ENCODE results near the gene ETF1.

ETF1 gene

DNA sequence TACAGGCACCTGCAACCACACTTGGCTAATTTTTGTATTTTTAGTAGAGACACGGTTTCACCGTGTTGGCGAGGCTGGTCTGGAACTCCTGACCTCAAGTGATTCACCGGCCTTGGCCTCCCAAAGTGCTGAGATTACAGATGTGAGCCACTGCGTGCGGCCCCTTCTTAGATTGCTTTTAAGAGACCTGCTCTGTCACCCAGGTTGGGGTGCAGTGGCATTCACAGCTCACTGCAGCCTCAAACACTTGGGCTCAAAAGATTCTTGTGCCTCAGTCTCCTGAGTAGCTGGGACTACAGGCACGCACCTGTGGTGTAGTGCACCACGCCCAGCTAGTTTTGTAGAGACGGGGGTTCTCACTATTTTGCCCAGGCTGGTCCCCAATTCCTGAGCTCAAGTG is 21.2 kb upstream of the ETF1 start:
- no peak overlapping the region for H3K27ac ChIP-seq (ENCODE audit: poor library complexity, severe bottlenecking)
- H3K4me1 ChIP-seq (ENCODE audit: insufficient read depth, poor library complexity, severe bottlenecking): no peaks in the 10 kb centered on the region
- no peak for ATAC-seq (ENCODE audit: low read depth)
- no peak overlapping the region for H3K4me3 ChIP-seq (ENCODE audit: severe bottlenecking)
- peaks cover 100% of the 10 kb centered on the region for H3K36me3 ChIP-seq (ENCODE audit: low read depth)
- H3K27me3 ChIP-seq (ENCODE audit: insufficient read depth, poor library complexity, severe bottlenecking): no peaks in the 10 kb centered on the region
- no peak for DNase-seq (ENCODE audit: low spot score)
- TF ChIP-seq CTCF (IDR thresholded peaks at IDR 0.05; ENCODE audit: poor library complexity, severe bottlenecking): no peak
- no peaks in the 10 kb centered on the region for H3K9me3 ChIP-seq (ENCODE audit: severe bottlenecking)

- no peak overlapping the region for H3K27ac ChIP-seq (ENCODE audit: poor library complexity, severe bottlenecking)
Measured at GRCh38 chr5:138563340-138564118, 20.5 kb upstream of the ETF1 start.

DNA sequence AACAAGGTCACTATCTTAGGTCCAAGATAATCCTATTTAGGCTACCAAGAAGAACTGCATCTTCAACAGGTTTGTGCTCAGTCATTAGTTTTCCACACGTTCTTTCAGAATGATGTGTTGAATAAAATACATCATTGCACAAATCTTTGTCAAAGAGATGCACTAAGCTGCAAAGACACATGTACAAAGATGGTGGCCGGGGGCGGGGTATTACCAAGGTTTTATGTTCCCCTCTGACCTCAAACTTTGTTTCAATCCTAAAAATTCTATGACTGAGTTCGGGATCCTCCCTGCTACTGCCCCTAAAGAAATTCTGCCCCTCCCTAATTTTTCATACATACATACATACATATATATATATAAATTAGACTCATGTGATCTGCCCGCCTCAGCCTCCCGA is 17.9 kb upstream of the ETF1 start:
- no peaks in the 10 kb centered on the region for H3K4me1 ChIP-seq (ENCODE audit: insufficient read depth, poor library complexity, severe bottlenecking)
- ATAC-seq (ENCODE audit: low read depth) (no peak), DNase-seq (ENCODE audit: low spot score) (no peak)
- no peak for TF ChIP-seq CTCF (IDR thresholded peaks at IDR 0.05; ENCODE audit: poor library complexity, severe bottlenecking)
- H3K9me3 ChIP-seq (ENCODE audit: severe bottlenecking): no peaks in the 10 kb centered on the region
- H3K27ac ChIP-seq (ENCODE audit: poor library complexity, severe bottlenecking): no peak overlapping the region
- peaks cover 100% of the 10 kb centered on the region for H3K36me3 ChIP-seq (ENCODE audit: low read depth)
- H3K4me3 ChIP-seq (ENCODE audit: severe bottlenecking): no peak overlapping the region
- H3K27me3 ChIP-seq (ENCODE audit: insufficient read depth, poor library complexity, severe bottlenecking): no peaks in the 10 kb centered on the region

More at GRCh38 chr5:138563340-138564118, 20.5 kb upstream of the ETF1 start:
- Histone ChIP-seq H3K36me3 (ENCODE audit: low read depth) (peaks cover 100% of the 10 kb centered on the region), H3K4me3 (ENCODE audit: severe bottlenecking) (no peak overlapping the region), H3K27me3 (ENCODE audit: insufficient read depth, poor library complexity, severe bottlenecking) (no peaks in the 10 kb centered on the region), H3K4me1 (ENCODE audit: insufficient read depth, poor library complexity, severe bottlenecking) (no peaks in the 10 kb centered on the region), H3K9me3 (ENCODE audit: severe bottlenecking) (no peaks in the 10 kb centered on the region)
- no peak for DNase-seq (ENCODE audit: low spot score)
- TF ChIP-seq CTCF (IDR thresholded peaks at IDR 0.05; ENCODE audit: poor library complexity, severe bottlenecking): no peak
- ATAC-seq (ENCODE audit: low read depth): peak; percentile 8; the same call in 1 of the 3 replicates

DNA sequence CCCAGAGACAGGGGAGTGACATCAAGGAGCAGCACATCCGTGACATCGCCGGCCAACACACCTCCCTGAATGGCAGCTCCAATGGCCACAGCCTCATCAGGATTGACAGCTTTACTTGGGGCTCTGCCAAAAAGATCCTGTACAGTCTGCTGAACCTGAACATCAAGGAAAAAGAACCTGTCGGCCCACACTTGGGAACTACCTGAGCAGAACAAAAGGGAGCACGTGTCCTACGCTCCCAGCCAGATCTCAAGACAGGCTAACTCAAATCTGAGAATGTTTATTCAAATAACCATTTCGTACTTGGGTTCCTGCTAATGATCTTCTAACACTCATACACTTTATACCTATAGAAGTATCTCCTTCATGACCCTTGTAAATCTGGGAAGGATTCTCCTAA is 16.9 kb upstream of the ETF1 start:
- no peak for TF ChIP-seq CTCF (IDR thresholded peaks at IDR 0.05; ENCODE audit: poor library complexity, severe bottlenecking)
- peak; percentile 13; the same call in 1 of the 3 replicates for ATAC-seq (ENCODE audit: low read depth)
- no peaks in the 10 kb centered on the region for H3K4me1 ChIP-seq (ENCODE audit: insufficient read depth, poor library complexity, severe bottlenecking)
- H3K9me3 ChIP-seq (ENCODE audit: severe bottlenecking): no peaks in the 10 kb centered on the region
- H3K36me3 ChIP-seq (ENCODE audit: low read depth): peaks cover 100% of the 10 kb centered on the region
- no peaks in the 10 kb centered on the region for H3K27me3 ChIP-seq (ENCODE audit: insufficient read depth, poor library complexity, severe bottlenecking)
- DNase-seq (ENCODE audit: low spot score): no peak
- no peak overlapping the region for H3K27ac ChIP-seq (ENCODE audit: poor library complexity, severe bottlenecking)
- no peak overlapping the region for H3K4me3 ChIP-seq (ENCODE audit: severe bottlenecking)

GRCh38 chr5:138557677-138558076 is 14.6 kb upstream of the ETF1 start:
- DNase-seq (ENCODE audit: low spot score) (no peak), ATAC-seq (ENCODE audit: low read depth) (no peak)
- Histone ChIP-seq H3K36me3 (ENCODE audit: low read depth) (peaks cover 93% of the 10 kb centered on the region), H3K27me3 (ENCODE audit: insufficient read depth, poor library complexity, severe bottlenecking) (no peaks in the 10 kb centered on the region), H3K9me3 (ENCODE audit: severe bottlenecking) (no peaks in the 10 kb centered on the region), H3K4me1 (ENCODE audit: insufficient read depth, poor library complexity, severe bottlenecking) (no peaks in the 10 kb centered on the region), H3K4me3 (ENCODE audit: severe bottlenecking) (no peak overlapping the region), H3K27ac (ENCODE audit: poor library complexity, severe bottlenecking) (no peak overlapping the region)
- TF ChIP-seq CTCF (IDR thresholded peaks at IDR 0.05; ENCODE audit: poor library complexity, severe bottlenecking): no peak

Data from RWPE2 (cell line).